Hepatocyte (in vitro differentiated cells): ENCODE measurements around the gene PHB1. TPM values are rescaled to one million over a fixed set of nuclear protein-coding genes. Genes with fewer than 3 reads are reported as not detected.

Experiments used
- DNase-seq: peaks from one replicate; pipeline ENCODE4 v3.0.0-alpha.2; 2016; ENCODE audit warnings: low spot score
- H2AFZ ChIP-seq: fragments of 200-600 bp; sonication (generic); 2 replicates; pipeline ENCODE4 v1.6.0; 2016; ENCODE audit warnings: antibody characterized with exemption, mild to moderate bottlenecking
- H3K27ac ChIP-seq: fragments of 200-600 bp; sonication (generic); 2 replicates; pipeline ENCODE4 v1.5.1; 2016; ENCODE audit warnings: mild to moderate bottlenecking
- H3K27me3 ChIP-seq: fragments of 200-600 bp; sonication (generic); 2 replicates; pipeline ENCODE4 v1.6.1; 2016
- H3K36me3 ChIP-seq: fragments of 200-600 bp; sonication (generic); replicated peaks from 2 replicates; pipeline ENCODE4 v1.5.1; 2016; ENCODE audit warnings: low read depth; ENCODE audit not compliant: insufficient read depth
- H3K4me1 ChIP-seq: fragments of 200-600 bp; sonication (generic); 2 replicates; pipeline ENCODE4 v1.5.1; 2016; ENCODE audit warnings: mild to moderate bottlenecking, moderate library complexity; ENCODE audit not compliant: insufficient read depth
- H3K4me2 ChIP-seq: fragments of 200-600 bp; sonication (generic); 2 replicates; pipeline ENCODE4 v1.6.0; 2016
- H3K4me3 ChIP-seq: fragments of 200-600 bp; sonication (generic); 2 replicates; pipeline ENCODE4 v1.5.1; 2016; ENCODE audit warnings: mild to moderate bottlenecking
- H3K79me2 ChIP-seq: fragments of 200-600 bp; sonication (generic); 2 replicates; pipeline ENCODE4 v1.6.0; 2017; ENCODE audit warnings: mild to moderate bottlenecking
- H3K9me2 ChIP-seq: fragments of 200-600 bp; sonication (generic); replicated peaks from 2 replicates; pipeline ENCODE4 v1.6.0; 2017; ENCODE audit warnings: mild to moderate bottlenecking; ENCODE audit not compliant: insufficient read depth
- H3K9me3 ChIP-seq: fragments of 200-600 bp; sonication (generic); 2 replicates; pipeline ENCODE4 v1.5.1; 2016; ENCODE audit warnings: low read depth, mild to moderate bottlenecking
- H4K20me1 ChIP-seq: fragments of 200-600 bp; sonication (generic); 2 replicates; pipeline ENCODE4 v1.6.0; 2016; ENCODE audit warnings: mild to moderate bottlenecking; ENCODE audit not compliant: insufficient read depth, poor library complexity, severe bottlenecking
- EZH2 ChIP-seq: fragments of 200-600 bp; sonication (generic); IDR thresholded peaks from 2 replicates; pipeline ENCODE4 v1.6.1; 2016; ENCODE audit warnings: antibody characterized with exemption, mild to moderate bottlenecking, borderline replicate concordance
- EZH2phosphoT487 ChIP-seq: fragments of 200-600 bp; sonication (generic); IDR thresholded peaks from one replicate; pipeline ENCODE4 v1.6.1; 2018; ENCODE audit warnings: antibody characterized with exemption, mild to moderate bottlenecking, low read depth, moderate library complexity; ENCODE audit not compliant: unreplicated experiment, severe bottlenecking
- WGBS: methylation state at CpG from one replicate; pipeline ENCODE4 v1.1.6; 2016; ENCODE audit warnings: low lambda C conversion rate; ENCODE audit errors: missing lambda C conversion rate; 5-methylcytosine and 5-hydroxymethylcytosine counted together
- polyA plus RNA-seq: library from polyadenylated mRNA; unstranded; fragments of >200 nt; fragmentation: Nextera tagmentation; extraction: Ambion mirVana; gene quantifications from 2 replicates; pipeline ENCODE4 v1.2.1, GENCODE V29; 2016
- total RNA-seq: library from RNA; depleted of rRNA; stranded (reverse); fragments of >200 nt; gene quantifications from 2 replicates; pipeline ENCODE4 v1.2.3, GENCODE V29; 2014
- TF ChIP-seq, protein P1 (sequence below): fragments of 200-600 bp; sonication (generic); IDR thresholded peaks from 2 replicates; pipeline ENCODE4 v1.5.1; 2016; ENCODE audit warnings: antibody characterized with exemption, mild to moderate bottlenecking; ENCODE audit not compliant: poor library complexity

The PHB1 gene
- total RNA-seq, result 114 and 141 TPM in 2 replicates
- 168 and 171 TPM in 2 replicates for polyA plus RNA-seq

DNA sequence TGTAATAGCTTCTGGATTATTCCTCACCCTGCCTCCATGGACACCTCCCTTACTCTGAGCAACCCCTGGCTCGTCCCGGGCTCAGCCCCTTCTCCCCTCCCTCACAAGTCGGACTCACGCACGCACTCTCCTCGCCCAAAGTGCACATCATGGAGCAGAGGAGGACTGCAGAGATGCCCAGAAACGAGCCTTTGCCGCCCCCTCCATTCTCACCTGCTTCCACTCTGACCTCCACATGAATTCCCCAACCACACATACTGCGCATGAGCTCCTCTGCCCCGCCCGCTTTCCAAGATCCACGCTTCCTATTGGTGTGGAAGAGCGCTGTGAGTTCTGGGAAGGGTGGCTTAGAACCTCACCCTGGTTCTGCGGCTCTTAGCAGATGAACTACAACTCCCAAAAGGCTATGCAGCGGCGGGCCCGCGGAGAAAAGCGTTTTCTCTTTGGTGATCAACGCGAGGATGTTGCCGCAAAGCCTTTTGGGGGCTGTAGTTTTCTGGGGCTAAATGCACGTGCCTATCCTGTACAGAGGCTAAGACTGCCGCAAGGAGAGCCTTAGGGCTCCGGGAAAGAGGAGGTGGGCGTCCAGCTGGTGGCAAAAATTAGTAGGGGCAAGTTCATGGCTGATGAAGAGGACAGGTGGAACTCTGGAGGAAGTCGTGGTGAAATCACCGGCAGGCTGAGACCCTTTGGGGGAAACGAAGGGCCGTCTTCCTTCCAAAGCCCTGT, at the start of gene PHB1:
Gene PHB1 (minus strand): TSS at position 261 of the 729 bp plus-strand sequence. CDS start 1,618 bp downstream, outside the sequence.
- 1% methylated on average over 30 of the region's 30 CpGs for WGBS
- Histone ChIP-seq H3K27me3 (no peaks in the 10 kb centered on the region), H3K79me2 (peaks cover 12% of the 10 kb centered on the region), H3K9me3 (no peaks in the 10 kb centered on the region), H3K27ac (no peak within 1 kb of the TSS), H3K4me2 (peak within 1 kb of the TSS; percentile 96), H3K9me2 (no peaks in the 10 kb centered on the region), H3K36me3 (no peaks in the 10 kb centered on the region), H3K4me3 (peak within 1 kb of the TSS; percentile 77), H3K4me1 (peaks cover 3% of the 10 kb centered on the region), H2AFZ (peak within 1 kb of the TSS; percentile 77), H4K20me1 (no peaks in the 10 kb centered on the region)
- TF ChIP-seq EZH2phosphoT487 (no peak), EZH2 (no peak)
- TF ChIP-seq, protein P1, sequence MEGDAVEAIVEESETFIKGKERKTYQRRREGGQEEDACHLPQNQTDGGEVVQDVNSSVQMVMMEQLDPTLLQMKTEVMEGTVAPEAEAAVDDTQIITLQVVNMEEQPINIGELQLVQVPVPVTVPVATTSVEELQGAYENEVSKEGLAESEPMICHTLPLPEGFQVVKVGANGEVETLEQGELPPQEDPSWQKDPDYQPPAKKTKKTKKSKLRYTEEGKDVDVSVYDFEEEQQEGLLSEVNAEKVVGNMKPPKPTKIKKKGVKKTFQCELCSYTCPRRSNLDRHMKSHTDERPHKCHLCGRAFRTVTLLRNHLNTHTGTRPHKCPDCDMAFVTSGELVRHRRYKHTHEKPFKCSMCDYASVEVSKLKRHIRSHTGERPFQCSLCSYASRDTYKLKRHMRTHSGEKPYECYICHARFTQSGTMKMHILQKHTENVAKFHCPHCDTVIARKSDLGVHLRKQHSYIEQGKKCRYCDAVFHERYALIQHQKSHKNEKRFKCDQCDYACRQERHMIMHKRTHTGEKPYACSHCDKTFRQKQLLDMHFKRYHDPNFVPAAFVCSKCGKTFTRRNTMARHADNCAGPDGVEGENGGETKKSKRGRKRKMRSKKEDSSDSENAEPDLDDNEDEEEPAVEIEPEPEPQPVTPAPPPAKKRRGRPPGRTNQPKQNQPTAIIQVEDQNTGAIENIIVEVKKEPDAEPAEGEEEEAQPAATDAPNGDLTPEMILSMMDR, result no peak
- DNase-seq, result peak; percentile 97

DNA sequence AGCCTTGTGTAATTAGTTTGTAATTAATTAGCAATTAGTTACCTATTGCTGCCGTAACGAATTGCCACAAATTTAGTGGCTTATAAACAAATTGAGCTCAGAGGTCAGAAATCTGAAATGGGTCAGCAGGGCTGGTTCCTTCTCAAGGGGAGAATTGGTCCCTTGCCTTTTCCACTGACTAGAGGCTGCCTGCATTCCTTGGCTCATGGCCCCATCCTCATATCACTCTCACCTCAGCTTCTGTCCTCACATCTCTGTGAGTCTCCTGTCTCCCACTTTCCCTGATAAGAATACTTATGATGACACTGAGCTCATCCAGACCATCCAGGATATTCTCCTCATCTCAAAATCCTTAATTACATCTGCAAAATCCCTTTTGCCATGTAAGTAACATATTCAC, 49.4 kb upstream of the PHB1 start:
- Histone ChIP-seq H3K79me2 (no peaks in the 10 kb centered on the region), H3K9me3 (no peaks in the 10 kb centered on the region), H3K4me3 (no peak overlapping the region), H4K20me1 (no peaks in the 10 kb centered on the region), H3K36me3 (no peaks in the 10 kb centered on the region), H2AFZ (no peak overlapping the region), H3K4me2 (no peak overlapping the region), H3K9me2 (no peaks in the 10 kb centered on the region), H3K27ac (no peak overlapping the region), H3K4me1 (no peaks in the 10 kb centered on the region), H3K27me3 (peaks cover 37% of the 10 kb centered on the region)
- WGBS, result 68% methylated on average over 2 of the region's 2 CpGs
- TF ChIP-seq EZH2 (no peak), EZH2phosphoT487 (no peak)
- TF ChIP-seq, protein P1, result no peak
- DNase-seq, result no peak

DNA sequence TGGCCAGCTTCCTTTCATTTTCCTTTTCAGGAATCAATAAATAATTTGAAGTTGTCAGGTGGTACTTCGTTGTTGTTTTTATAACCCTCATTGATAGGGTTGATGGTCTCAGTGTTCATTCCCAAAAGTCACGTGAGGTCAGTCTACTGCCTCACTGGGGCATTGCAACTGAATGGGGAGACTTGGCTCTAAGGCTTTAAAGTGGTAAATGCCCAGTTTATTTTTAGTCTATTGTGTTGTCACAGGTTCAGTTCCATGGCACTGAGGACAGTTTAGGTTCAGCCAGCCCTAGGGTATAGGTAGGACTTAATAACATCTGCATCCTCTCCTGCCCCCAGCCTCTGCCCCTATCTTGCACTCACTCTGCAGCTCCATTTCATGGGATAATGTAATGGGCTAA, 46.9 kb upstream of the PHB1 start:
- H3K27ac ChIP-seq, result no peak overlapping the region
- no peaks in the 10 kb centered on the region for H3K9me2 ChIP-seq
- no peaks in the 10 kb centered on the region for H3K9me3 ChIP-seq
- H3K4me1 ChIP-seq, result peaks cover 3% of the 10 kb centered on the region
- no peaks in the 10 kb centered on the region for H4K20me1 ChIP-seq
- TF ChIP-seq EZH2, result no peak
- no peak for TF ChIP-seq EZH2phosphoT487
- TF ChIP-seq, protein P1, result no peak
- no peak overlapping the region for H2AFZ ChIP-seq
- H3K4me3 ChIP-seq, result no peak overlapping the region
- no peaks in the 10 kb centered on the region for H3K79me2 ChIP-seq
- H3K4me2 ChIP-seq, result no peak overlapping the region
- WGBS, result 75% methylated on average over 2 of the region's 2 CpGs
- H3K27me3 ChIP-seq, result peaks cover 24% of the 10 kb centered on the region
- no peaks in the 10 kb centered on the region for H3K36me3 ChIP-seq
- no peak for DNase-seq
